Right lobe of liver (tissue), 4 donors: ENCODE results near the gene NT5DC3.

Experiments used
- CTCF ChIP-seq, 4 donors: fragments of 200-600 bp in 3 of 4; fragments of 450-650 bp in 1 of 4; IDR thresholded peaks; one replicate each; pipeline versions ENCODE4 v1.5.1 to v1.8.0; 2016 to 2022; ENCODE audit warnings: antibody characterized with exemption in 4 of 4, mild to moderate bottlenecking in 2 of 4
- POLR2A ChIP-seq: fragments of 450-650 bp; IDR thresholded peaks from one replicate; pipeline ENCODE4 v1.6.1; 2017; ENCODE audit warnings: antibody characterized with exemption, mild to moderate bottlenecking
- donor health status: DM: no; HTN: no; CAD: no.
- donor health status: DM: no; HTN: no; CAD: no.
- donor health status: DM: no; HTN: yes; CAD: no.

- TF ChIP-seq CTCF (IDR thresholded peaks at IDR 0.05) = no peak
- TF ChIP-seq POLR2A = no peak
These were observed 39.1 kb downstream of the NT5DC3 start for GRCh38 chr12:103801709-103802585.
